Activated CD4-positive, alpha-beta T cell treated with anti-CD3 and anti-CD28 coated beads for 36 hours (primary cell): ENCODE data around the gene CD109. TPM values are rescaled to one million over a fixed set of nuclear protein-coding genes. Genes with fewer than 3 reads are reported as not detected.

Source experiments
- ATAC-seq: fragments of 200-7000 bp; cut with Tn5 transposase; one replicate; pipeline ENCODE4 v1.10.0; 2021; ENCODE audit warnings: mild to moderate bottlenecking, moderate library complexity
- CTCF ChIA-PET: fragments of 350-600 bp; sonication (Branson Sonifier 250); formaldehyde crosslinking; loops from one replicate; lab custom pipeline; 2021; ENCODE audit warnings: antibody characterized with exemption; lab: Charles Lee
- POLR2A ChIA-PET: fragments of 350-600 bp; sonication (Branson Sonifier 250); formaldehyde crosslinking; loops from one replicate; lab custom pipeline; 2021; ENCODE audit warnings: antibody characterized with exemption, inconsistent platforms; lab: Charles Lee
- DNase-seq: peaks from one replicate; pipeline ENCODE4 v3.0.0-alpha.2; 2020
- H3K27ac Mint-ChIP-seq: one replicate; pipeline ENCODE4 v1.8.0; 2021; ENCODE audit warnings: mixed read lengths
- H3K27me3 Mint-ChIP-seq: one replicate; pipeline ENCODE4 v1.8.0; 2021; ENCODE audit warnings: mixed read lengths
- H3K36me3 Mint-ChIP-seq: one replicate; pipeline ENCODE4 v1.8.0; 2021; ENCODE audit warnings: low read depth, mixed read lengths
- H3K4me1 Mint-ChIP-seq: one replicate; pipeline ENCODE4 v1.8.0; 2021; ENCODE audit warnings: mixed read lengths
- H3K4me3 Mint-ChIP-seq: one replicate; pipeline ENCODE4 v1.8.0; 2021; ENCODE audit warnings: mild to moderate bottlenecking, moderate library complexity, mixed read lengths
- H3K9me3 Mint-ChIP-seq: one replicate; pipeline ENCODE4 v1.8.0; 2021; ENCODE audit warnings: low read depth, mixed read lengths
- intact Hi-C, 2 experiments: fragments of 100-400 bp; cut with DNase I in 1 of 2; cut with micrococcal nuclease in 1 of 2; formaldehyde crosslinking; loops; one replicate each; pipeline versions ENCODE4 v1.14.2 to v1.15.1; 2022 to 2024; cut with DNase I, micrococcal nuclease
- total RNA-seq, 2 experiments: library from RNA; stranded (reverse); gene quantifications; one replicate each; pipeline ENCODE4 v1.2.3, GENCODE V29; 2021

CD109 gene
- total RNA-seq, 2 experiments from 2014 or later = 13.2 to 15.8 TPM

DNA sequence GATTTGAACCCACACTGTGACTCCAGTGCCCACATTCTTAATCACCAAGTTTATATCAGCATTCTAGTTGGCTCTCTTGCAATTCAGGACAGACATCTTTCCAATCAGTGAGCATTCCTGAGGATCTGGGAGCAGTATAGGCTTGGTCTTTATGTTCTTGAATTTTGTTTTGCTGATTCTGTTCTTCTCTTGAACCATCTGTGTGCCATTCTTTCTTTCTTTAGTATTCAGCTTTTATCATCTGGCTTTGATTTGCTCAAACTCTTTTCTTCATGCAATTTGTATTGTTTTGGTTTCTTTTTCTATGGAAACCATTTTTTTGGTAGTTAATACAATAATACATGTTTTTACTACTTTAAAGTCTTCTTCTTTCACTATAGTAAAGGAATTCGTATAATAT is 162.4 kb downstream of the CD109 start:
- ChIA-PET CTCF (interaction anchor here (0.7 kb wide), 1 partner anchor 111 kb away, joined by 3 read pairs; no protein-coding TSS in a partner anchor), POLR2A (no interaction called here)
- no peaks in the 10 kb centered on the region for H3K36me3 Mint-ChIP-seq
- intact Hi-C loops = loop anchor here in 1 of 2 experiments (5.0 kb wide), 1 partner anchor 1349 kb away; the partner anchor contains the start of gene COL12A1
- DNase-seq (no peak), ATAC-seq (no peak)
- no peak overlapping the region for H3K27ac Mint-ChIP-seq
- H3K4me3 Mint-ChIP-seq = no peak overlapping the region
- H3K27me3 Mint-ChIP-seq = peaks cover 2% of the 10 kb centered on the region
- no peaks in the 10 kb centered on the region for H3K9me3 Mint-ChIP-seq
- H3K4me1 Mint-ChIP-seq = no peaks in the 10 kb centered on the region

- H3K9me3 Mint-ChIP-seq = no peaks in the 10 kb centered on the region
- intact Hi-C loops = no loop called here
- no peak overlapping the region for H3K27ac Mint-ChIP-seq
- CTCF ChIA-PET = interaction anchor here (2.0 kb wide), 1 partner anchor 1349 kb away, joined by 7 read pairs; no protein-coding TSS in a partner anchor
- no peaks in the 10 kb centered on the region for H3K36me3 Mint-ChIP-seq
- H3K4me3 Mint-ChIP-seq = no peak overlapping the region
- H3K27me3 Mint-ChIP-seq = peaks cover 2% of the 10 kb centered on the region
- DNase-seq = no peak
- H3K4me1 Mint-ChIP-seq = no peaks in the 10 kb centered on the region
- POLR2A ChIA-PET = no interaction called here
- no peak for ATAC-seq
Measured at GRCh38 chr6:73860303-73860702, 164.3 kb downstream of the CD109 start.

DNA sequence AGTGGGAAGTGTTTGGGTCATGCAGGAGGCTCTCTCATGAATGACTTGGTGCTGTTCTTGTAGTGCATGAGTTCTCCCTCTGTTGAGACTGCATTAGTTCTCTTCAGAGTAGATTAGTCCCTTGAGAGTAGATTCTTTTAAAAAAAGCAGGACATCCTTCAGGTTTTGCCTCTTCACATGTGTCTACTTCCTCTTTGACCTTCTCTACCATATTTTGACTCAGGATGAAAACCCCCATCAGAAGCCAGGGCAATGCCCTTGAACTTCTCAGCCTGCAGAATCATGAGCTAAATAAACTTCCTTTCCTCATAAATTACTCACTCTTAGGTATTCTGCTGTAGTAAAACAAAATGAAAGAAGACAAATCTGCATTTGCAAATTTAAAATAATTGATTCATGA is 170.3 kb downstream of the CD109 start:
- no peak overlapping the region for H3K27ac Mint-ChIP-seq
- DNase-seq (no peak), ATAC-seq (no peak)
- ChIA-PET CTCF (no interaction called here), POLR2A (no interaction called here)
- H3K4me3 Mint-ChIP-seq = no peak overlapping the region
- H3K9me3 Mint-ChIP-seq = no peaks in the 10 kb centered on the region
- H3K4me1 Mint-ChIP-seq = no peaks in the 10 kb centered on the region
- intact Hi-C loops = no loop called here
- H3K36me3 Mint-ChIP-seq = no peaks in the 10 kb centered on the region
- peaks cover 2% of the 10 kb centered on the region for H3K27me3 Mint-ChIP-seq

DNA sequence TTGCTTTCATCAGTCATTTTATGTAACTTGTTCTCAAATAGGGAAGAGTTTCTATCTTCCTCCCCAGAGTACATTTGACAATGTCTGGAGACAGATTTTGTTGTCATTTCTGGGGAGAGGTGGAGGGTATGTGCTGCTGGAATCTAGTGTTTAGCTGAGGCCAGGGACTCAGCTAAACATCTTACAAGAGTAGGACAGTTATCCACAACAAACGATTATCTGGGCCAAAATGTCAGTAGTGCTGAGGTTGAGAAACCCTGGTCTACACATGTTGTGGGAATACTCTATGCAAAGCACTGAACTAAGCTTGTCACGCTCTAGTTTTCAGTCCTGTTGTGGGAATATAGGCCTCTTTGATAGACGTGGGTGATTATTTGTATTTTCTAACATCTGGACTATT is 171.4 kb downstream of the CD109 start:
- H3K27me3 Mint-ChIP-seq = no peaks in the 10 kb centered on the region
- no peaks in the 10 kb centered on the region for H3K36me3 Mint-ChIP-seq
- H3K9me3 Mint-ChIP-seq = no peaks in the 10 kb centered on the region
- H3K4me3 Mint-ChIP-seq = no peak overlapping the region
- ATAC-seq (no peak), DNase-seq (no peak)
- ChIA-PET CTCF (interaction anchor here (0.6 kb wide), 1 partner anchor 108 kb away, joined by 3 read pairs; no protein-coding TSS in a partner anchor), POLR2A (no interaction called here)
- no peaks in the 10 kb centered on the region for H3K4me1 Mint-ChIP-seq
- H3K27ac Mint-ChIP-seq = no peak overlapping the region
- intact Hi-C loops = no loop called here

DNA sequence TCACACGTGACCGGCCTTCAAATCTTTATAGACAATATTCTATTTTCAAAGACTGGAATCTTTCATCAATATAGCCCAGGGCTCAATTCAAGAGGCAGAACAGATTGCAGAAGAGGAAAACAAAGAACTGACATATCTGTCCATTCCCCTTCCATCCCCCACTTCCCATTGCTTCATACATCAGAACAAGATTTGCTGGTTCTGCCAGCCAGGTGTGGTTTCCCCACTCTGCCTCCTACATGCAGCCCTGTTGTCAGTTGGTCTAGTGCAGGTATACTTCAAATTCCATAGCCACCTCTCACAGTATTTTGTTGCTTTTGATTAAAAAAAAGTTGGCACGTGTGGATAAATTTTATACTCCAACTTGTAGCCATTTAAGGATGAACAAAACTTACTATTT is 174.9 kb downstream of the CD109 start:
- ATAC-seq (no peak), DNase-seq (no peak)
- H3K4me3 Mint-ChIP-seq = no peak overlapping the region
- no peaks in the 10 kb centered on the region for H3K4me1 Mint-ChIP-seq
- H3K27me3 Mint-ChIP-seq = no peaks in the 10 kb centered on the region
- H3K9me3 Mint-ChIP-seq = no peaks in the 10 kb centered on the region
- no peak overlapping the region for H3K27ac Mint-ChIP-seq
- CTCF ChIA-PET = no interaction called here
- H3K36me3 Mint-ChIP-seq = no peaks in the 10 kb centered on the region
- intact Hi-C loops = no loop called here
- POLR2A ChIA-PET = no interaction called here

DNA sequence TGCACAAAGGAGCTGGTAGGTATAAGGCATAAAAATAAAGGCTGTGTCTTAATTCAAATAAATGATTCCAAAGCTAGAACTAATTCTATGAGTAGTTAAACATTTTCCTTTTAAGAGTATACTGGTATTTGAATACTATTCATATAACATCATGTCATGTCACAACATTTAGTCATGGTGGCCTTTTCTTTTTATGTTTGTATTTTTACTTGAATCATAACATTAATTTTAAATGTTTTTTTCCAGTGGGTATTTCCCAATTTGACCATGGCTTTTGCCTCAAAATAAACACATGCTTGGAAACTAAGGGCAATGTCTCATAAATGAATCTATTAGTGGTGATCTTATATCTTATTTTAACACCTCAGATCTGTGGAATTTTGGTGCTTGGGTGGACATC is 177.1 kb downstream of the CD109 start:
- intact Hi-C loops = no loop called here
- ATAC-seq (no peak), DNase-seq (no peak)
- H3K4me1 Mint-ChIP-seq = no peaks in the 10 kb centered on the region
- H3K27me3 Mint-ChIP-seq = no peaks in the 10 kb centered on the region
- no peak overlapping the region for H3K4me3 Mint-ChIP-seq
- no peak overlapping the region for H3K27ac Mint-ChIP-seq
- no peaks in the 10 kb centered on the region for H3K9me3 Mint-ChIP-seq
- CTCF ChIA-PET = no interaction called here
- H3K36me3 Mint-ChIP-seq = no peaks in the 10 kb centered on the region
- POLR2A ChIA-PET = no interaction called here

Other genes with a start within 250 kb of the CD109 start
- 10 to 100 TPM; 22.2 to 24.1 TPM for gene CGAS, start 243.9 kb upstream of the CD109 start, total RNA-seq
- 10 to 100 TPM; 45.0 to 49.7 TPM for gene MTO1, start 234.5 kb upstream of the CD109 start, total RNA-seq
- gene EEF1A1, start 175.2 kb upstream of the CD109 start, total RNA-seq = over 10,000 TPM; 11,209 to 15,482 TPM
- gene SLC17A5, start 42.2 kb upstream of the CD109 start, total RNA-seq = 1 to 10 TPM; 3.2 to 4.0 TPM